Activated CD8-positive, alpha-beta memory T cell treated with anti-CD3 and anti-CD28 coated beads for 4 hours (primary cell): Measurements from ENCODE around the gene FGD4.
"Not testable (repeated sequence)": the region's sequence is repeated elsewhere in the genome, so short reads cannot be mapped to it uniquely, and the experiment has no call there.

ENCODE experiments used
- DNase-seq, 2 donors: peaks; one replicate each; pipeline ENCODE4 v3.0.0-alpha.2; 2020; ENCODE audit warnings: low read depth in 2 of 2

Gene FGD4

GRCh38 chr12:32522331-32523221, 123.2 kb downstream of the FGD4 start:
- DNase-seq, result no peak

- DNase-seq, result not testable (repeated sequence)
Observed at GRCh38 chr12:32525802-32526201, 126.4 kb downstream of the FGD4 start.

- not testable (repeated sequence) for DNase-seq
Observed at GRCh38 chr12:32526343-32526742, 127.0 kb downstream of the FGD4 start.

GRCh38 chr12:32532422-32532821, 133.1 kb downstream of the FGD4 start:
- no peak for DNase-seq

GRCh38 chr12:32532951-32533350, 133.6 kb downstream of the FGD4 start:
- DNase-seq, result no peak

GRCh38 chr12:32533506-32533905, 134.1 kb downstream of the FGD4 start:
- DNase-seq, result not testable (repeated sequence)

- DNase-seq, result no peak
Observed at GRCh38 chr12:32533971-32534590, 134.7 kb downstream of the FGD4 start.

- DNase-seq, result no peak
Observed at GRCh38 chr12:32534698-32535097, 135.3 kb downstream of the FGD4 start.

GRCh38 chr12:32535288-32535999, 136.1 kb downstream of the FGD4 start:
- no peak for DNase-seq

GRCh38 chr12:32536000-32536345, 136.6 kb downstream of the FGD4 start:
- DNase-seq, result no peak

GRCh38 chr12:32541754-32542374, 142.5 kb downstream of the FGD4 start:
- DNase-seq, result no peak

GRCh38 chr12:32542428-32543229, 143.3 kb downstream of the FGD4 start:
- DNase-seq, result no peak

- no peak for DNase-seq
Observed at GRCh38 chr12:32544893-32545292, 145.5 kb downstream of the FGD4 start.

- no peak for DNase-seq
Observed at GRCh38 chr12:32545413-32545980, 146.1 kb downstream of the FGD4 start.

GRCh38 chr12:32546272-32546671, 146.9 kb downstream of the FGD4 start:
- no peak for DNase-seq

- DNase-seq, result no peak
Observed at GRCh38 chr12:32548691-32549281, 149.4 kb downstream of the FGD4 start.

GRCh38 chr12:32549675-32550079, 150.3 kb downstream of the FGD4 start:
- no peak for DNase-seq

- no peak for DNase-seq
Observed at GRCh38 chr12:32551058-32551457, 151.7 kb downstream of the FGD4 start.

- DNase-seq, result no peak
Observed at GRCh38 chr12:32558903-32559302, 159.5 kb downstream of the FGD4 start.

- DNase-seq, result no peak
Observed at GRCh38 chr12:32559434-32559833, 160.1 kb downstream of the FGD4 start.

GRCh38 chr12:32560520-32560919, 161.2 kb downstream of the FGD4 start:
- DNase-seq, result no peak
